ENCODE measurements around the gene TSC22D4.
"Not testable (repeated sequence)": the region's sequence is repeated elsewhere in the genome, so short reads cannot be mapped to it uniquely, and the experiment has no call there.

TSC22D4 gene

GRCh38 chr7:100506356-100506923 is 27.4 kb upstream of the TSC22D4 start:
- CTCF ChIA-PET, result interaction anchor here (0.7 to 1.8 kb wide), 6 partner anchors 11 to 345 kb away, joined by 3 to 4 read pairs (median 3); no protein-coding TSS in a partner anchor
- no peak for TF ChIP-seq CTCF (IDR thresholded peaks at IDR 0.05; ENCODE audit: control extremely low read depth, extremely low read depth, low read depth, missing control alignments)
- DNase-seq (ENCODE audit: extremely low spot score), result no peak
- POLR2A ChIA-PET, result interaction anchor here (0.6 kb wide), 1 partner anchor 24 kb away, joined by 3 read pairs; no protein-coding TSS in a partner anchor

DNA sequence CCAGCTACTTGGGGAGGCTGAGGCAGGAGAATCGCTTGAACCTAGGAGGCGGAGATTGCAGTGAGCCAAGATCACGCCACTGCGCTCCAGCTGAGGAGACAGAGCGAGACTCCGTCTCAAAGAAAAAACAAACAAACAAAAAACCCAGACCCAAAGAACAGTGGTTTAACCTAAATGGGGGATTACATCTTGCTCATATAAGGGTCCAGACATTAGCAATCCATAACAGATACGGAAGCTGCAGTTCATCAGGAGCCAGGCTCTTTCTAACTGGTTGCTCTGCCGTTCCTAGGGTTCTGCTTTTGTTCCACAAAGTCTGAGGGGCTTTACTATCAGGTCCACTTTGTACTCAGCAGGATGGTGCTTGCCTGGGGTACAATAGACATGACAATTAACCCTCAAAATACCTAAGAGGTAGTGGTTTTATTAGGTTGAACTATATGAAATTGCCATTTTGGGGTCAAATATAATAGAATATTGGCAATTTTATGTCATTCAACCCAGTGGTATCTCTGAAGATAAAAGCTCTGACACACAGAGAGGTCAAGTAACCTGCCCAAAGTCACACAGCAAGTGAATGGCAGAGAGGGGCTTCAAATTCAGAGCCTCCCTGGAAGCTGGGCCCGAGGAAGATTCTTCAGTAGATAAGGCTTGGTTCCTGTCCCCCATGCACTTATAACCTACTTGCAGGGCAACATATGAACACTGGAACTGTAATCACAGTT is 26.0 kb upstream of the TSC22D4 start:
- TF ChIP-seq CTCF (IDR thresholded peaks at IDR 0.05; ENCODE audit: control extremely low read depth, extremely low read depth, low read depth, missing control alignments), result no peak
- ChIA-PET POLR2A (no interaction called here), CTCF (interaction anchor here (0.9 to 1.8 kb wide), 5 partner anchors 15 to 346 kb away, joined by 3 to 4 read pairs (median 3); no protein-coding TSS in a partner anchor)
- no peak for DNase-seq (ENCODE audit: extremely low spot score)

DNA sequence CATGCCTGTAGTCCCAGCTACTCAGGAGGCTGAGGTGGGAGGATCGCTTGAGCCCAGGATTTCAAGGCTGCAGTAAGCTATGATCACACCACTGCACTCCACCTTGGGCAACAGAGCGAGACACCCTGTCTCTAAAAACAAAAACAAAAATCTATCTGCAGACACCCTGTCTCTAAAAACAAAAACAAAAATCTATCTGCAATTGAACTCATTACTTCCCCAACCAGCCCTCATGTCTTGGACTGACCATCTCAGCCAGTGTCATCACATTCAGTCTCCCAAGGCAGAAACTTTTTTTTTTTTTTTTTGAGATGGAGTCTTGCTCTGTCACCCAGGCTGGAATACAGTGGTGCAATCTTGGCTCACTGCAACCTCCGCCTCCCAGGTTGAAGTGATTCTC is 25.0 kb upstream of the TSC22D4 start:
- DNase-seq (ENCODE audit: extremely low spot score); POLR2A ChIA-PET: not testable (repeated sequence)
- CTCF ChIA-PET, result interaction anchor here (1.3 kb wide), 1 partner anchor 10 kb away, joined by 3 read pairs; no protein-coding TSS in a partner anchor

- DNase-seq (ENCODE audit: extremely low spot score); CTCF ChIA-PET; POLR2A ChIA-PET: not testable (repeated sequence)
These were observed 21.7 kb upstream of the TSC22D4 start for GRCh38 chr7:100500743-100501142.

DNA sequence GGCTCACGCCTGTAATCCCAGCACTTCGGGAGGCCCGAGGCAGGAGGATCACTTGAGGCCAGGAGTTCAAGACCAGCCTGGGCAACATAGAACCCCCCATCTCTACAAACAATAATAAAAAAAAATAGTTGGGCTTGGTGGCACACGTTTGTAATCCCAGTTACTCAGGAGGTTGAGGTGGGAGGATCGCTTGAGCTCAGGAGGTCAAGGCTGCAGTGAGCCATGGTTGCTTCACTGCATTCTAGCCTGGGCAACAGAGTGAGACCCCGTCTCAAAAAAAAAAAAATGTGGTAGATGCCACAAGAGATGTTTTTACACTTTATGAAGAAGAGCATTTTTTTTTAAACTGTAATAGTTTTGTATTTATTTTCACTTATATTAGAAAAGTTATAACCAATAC is 17.5 kb upstream of the TSC22D4 start:
- no peak for DNase-seq (ENCODE audit: extremely low spot score)
- ChIA-PET CTCF (interaction anchor here (1.2 to 2.5 kb wide), 5 partner anchors 13 to 63 kb away, joined by 3 to 18 read pairs (median 5); partner anchors contain the start of gene NYAP1), POLR2A (no interaction called here)
- no peak for TF ChIP-seq CTCF (IDR thresholded peaks at IDR 0.05; ENCODE audit: control extremely low read depth, extremely low read depth, low read depth, missing control alignments)

DNA sequence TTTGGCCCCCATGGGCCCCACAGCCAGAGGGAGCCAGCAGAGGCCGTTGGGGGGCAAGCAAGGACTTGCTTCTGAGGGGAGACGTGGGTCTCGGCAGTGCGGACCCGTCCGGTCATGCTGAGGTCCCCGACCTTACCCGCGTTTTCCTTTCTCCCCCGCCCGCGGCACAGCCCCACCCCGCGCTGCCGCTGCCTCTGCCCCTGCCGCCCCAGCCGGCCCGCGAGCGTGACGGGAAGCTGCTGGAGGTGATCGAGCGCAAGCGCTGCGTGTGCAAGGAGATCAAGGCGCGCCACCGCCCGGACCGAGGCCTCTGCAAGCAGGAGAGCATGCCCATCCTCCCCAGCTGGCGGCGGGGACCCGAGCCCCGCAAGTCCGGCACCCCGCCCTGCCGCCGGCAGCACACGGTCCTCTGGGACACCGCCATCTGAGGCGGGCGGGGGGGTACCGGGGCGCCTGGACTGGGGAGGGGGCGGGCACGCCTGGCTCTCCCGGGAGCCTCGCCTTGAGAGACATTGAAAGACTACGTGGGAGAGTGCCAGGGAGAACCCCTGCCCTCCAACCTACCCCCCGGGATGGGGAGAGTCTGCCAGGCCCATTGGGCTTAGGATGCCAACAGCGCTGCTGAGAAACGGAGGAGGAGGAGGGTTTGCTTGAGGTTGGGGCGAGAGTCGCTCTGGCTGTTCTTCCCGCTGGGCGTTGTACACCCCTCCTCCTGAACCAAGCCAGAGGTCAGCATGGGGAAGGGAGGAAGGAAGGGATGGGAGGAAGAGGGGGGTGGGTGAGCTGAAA is 14.7 kb upstream of the TSC22D4 start:
- ChIA-PET POLR2A (interaction anchor here (0.6 kb wide), 2 partner anchors 13 to 129 kb away, joined by 3 read pairs; no protein-coding TSS in a partner anchor), CTCF (interaction anchor here (0.9 to 2.8 kb wide), 8 partner anchors 10 to 73 kb away, joined by 3 to 20 read pairs (median 4); partner anchors contain the start of gene TSC22D4)
- DNase-seq (ENCODE audit: extremely low spot score), result peak; percentile 65
- TF ChIP-seq CTCF (IDR thresholded peaks at IDR 0.05; ENCODE audit: control extremely low read depth, extremely low read depth, low read depth, missing control alignments), result peak; percentile 51

DNA sequence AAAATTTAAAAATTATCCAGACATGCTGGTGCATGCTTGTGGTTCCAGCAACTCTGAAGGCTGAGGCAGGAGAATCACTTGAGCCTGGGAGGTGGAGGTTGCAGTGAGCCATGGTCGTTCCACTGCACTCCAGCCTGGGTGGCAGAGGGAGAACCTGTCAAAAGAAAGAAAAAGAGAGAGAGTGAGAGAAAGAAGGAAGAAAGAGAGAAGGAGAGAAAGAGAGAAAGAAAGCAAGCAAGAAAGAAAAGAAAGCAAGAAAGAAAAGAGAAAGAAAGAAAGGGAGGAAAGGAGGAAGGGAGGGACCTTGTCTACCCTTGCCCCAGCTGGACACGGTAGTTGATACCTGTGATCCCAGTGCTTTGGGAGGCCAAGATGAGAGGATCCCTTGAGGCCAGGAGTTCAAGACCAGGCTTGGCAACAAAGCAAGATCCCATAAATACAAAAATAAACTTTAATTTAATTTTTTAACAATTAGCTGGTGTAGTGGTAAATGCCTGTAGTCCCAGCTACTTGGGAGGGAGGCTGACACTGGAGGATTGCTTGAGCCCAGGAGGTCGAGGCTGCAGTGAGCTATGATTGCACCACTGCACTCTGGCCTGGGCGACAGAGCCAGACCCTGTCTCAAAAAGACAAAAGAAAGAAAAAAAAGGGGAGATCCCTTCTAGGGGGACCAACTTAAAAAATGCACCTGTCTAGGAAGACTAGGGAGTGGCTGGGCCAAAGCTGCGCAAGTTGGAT is 13.9 kb upstream of the TSC22D4 start:
- TF ChIP-seq CTCF (IDR thresholded peaks at IDR 0.05; ENCODE audit: control extremely low read depth, extremely low read depth, low read depth, missing control alignments), result no peak
- ChIA-PET POLR2A (interaction anchor here (0.6 kb wide), 1 partner anchor 128 kb away, joined by 3 read pairs; no protein-coding TSS in a partner anchor), CTCF (interaction anchor here (0.9 to 2.8 kb wide), 8 partner anchors 11 to 74 kb away, joined by 3 to 20 read pairs (median 4); partner anchors contain the start of gene TSC22D4)

More for the DNA sequence above, 13.9 kb upstream of the TSC22D4 start:
- DNase-seq (ENCODE audit: extremely low spot score), result no peak
